HG02852 (cell line): ENCODE data around the gene SLC25A3.

Source experiments
- ATAC-seq: cut with Tn5 transposase; IDR thresholded peaks from one replicate; pipeline ENCODE4 v1.9.1; 2021; ENCODE audit warnings: mild to moderate bottlenecking, moderate library complexity; ENCODE audit not compliant: unreplicated experiment

The SLC25A3 gene

DNA sequence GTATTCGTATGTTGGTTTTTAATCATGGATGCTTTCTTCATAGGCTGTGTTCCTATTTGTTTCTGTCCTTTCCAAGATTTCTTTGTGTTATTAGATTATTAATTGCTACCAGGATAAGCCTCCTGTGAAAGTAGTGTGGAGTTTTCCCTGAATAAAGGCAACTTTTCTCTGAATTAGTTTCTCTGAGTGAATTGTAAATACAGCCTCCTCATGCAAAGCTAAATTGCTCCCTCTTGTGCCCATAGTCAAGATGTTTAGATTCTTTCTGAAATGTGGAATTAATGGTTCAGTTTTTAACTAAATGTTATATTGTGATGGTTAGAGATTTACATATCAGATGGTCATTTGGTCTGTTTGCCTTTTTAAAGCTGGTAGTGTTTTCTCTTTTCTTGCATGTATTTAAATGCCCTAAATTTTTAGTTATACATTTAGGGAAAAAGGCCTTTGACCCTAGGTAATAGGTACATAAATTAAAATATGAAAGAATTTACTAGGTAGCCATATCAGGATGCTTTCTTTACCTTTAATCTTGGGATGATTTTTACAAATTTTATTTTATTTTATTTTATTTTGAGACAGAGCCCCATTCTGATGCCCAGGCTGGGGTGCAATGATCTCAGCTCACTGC, 60.5 kb downstream of the SLC25A3 start:
- ATAC-seq = no peak
